Testis (tissue), 3 donors: Measurements from ENCODE around the gene BTBD19. TPM values are rescaled to one million over a fixed set of nuclear protein-coding genes. Genes with fewer than 3 reads are reported as not detected.

ENCODE experiments used
- DNase-seq: peaks from one replicate; pipeline ENCODE4 v3.0.0-alpha.2; 2019
- H3K27ac ChIP-seq, 2 donors: fragments of 200-600 bp; sonication (generic); one replicate each; pipeline ENCODE4 v1.5.1; 2019
- H3K27me3 ChIP-seq: fragments of 200-600 bp; sonication (generic); one replicate; pipeline ENCODE4 v1.5.1; 2019
- H3K36me3 ChIP-seq: fragments of 200-600 bp; sonication (generic); one replicate; pipeline ENCODE4 v1.5.1; 2017; ENCODE audit warnings: low read depth; ENCODE audit errors: missing control alignments
- H3K4me1 ChIP-seq: fragments of 200-600 bp; sonication (generic); one replicate; pipeline ENCODE4 v1.5.1; 2019
- H3K4me3 ChIP-seq, 2 donors: fragments of 200-600 bp; sonication (generic); one replicate each; pipeline ENCODE4 v1.5.1; 2017 to 2019
- H3K9me3 ChIP-seq: fragments of 200-600 bp; sonication (generic); one replicate; pipeline ENCODE4 v1.5.1; 2017
- POLR2A ChIP-seq: fragments of 450-650 bp; IDR thresholded peaks from one replicate; pipeline ENCODE4 v1.6.1; 2017; ENCODE audit warnings: antibody characterized with exemption, mild to moderate bottlenecking, moderate library complexity
- WGBS, 2 donors: methylation state at CpG; one replicate each; pipeline ENCODE4 v1.1.5; 2018; 5-methylcytosine and 5-hydroxymethylcytosine counted together
- intact Hi-C: fragments of 100-400 bp; cut with DNase I; formaldehyde crosslinking; loops from one replicate; pipeline ENCODE4 v1.15.1; 2023; ENCODE audit warnings: low total_unique reads
- polyA plus RNA-seq: library from polyadenylated mRNA; stranded (reverse); fragments of 350-450 nt; fragmentation: Illumina TruSeq; extraction: RNeasy Lipid Tissue Mini Kit (QIAGEN cat#74804); gene quantifications from one replicate; pipeline ENCODE4 v1.2.3, GENCODE V29; 2014; ENCODE audit warnings: low read depth, low replicate concordance; ENCODE audit not compliant: insufficient read depth
- total RNA-seq, 2 donors: library from RNA; depleted of rRNA; stranded (reverse); fragments of >200 nt; gene quantifications; one replicate each; pipeline ENCODE4 v1.2.3, GENCODE V29; 2016
- TF ChIP-seq, protein P1 (sequence below), 3 experiments: fragments of 450-650 bp in 2 of 3; fragments of 200-600 bp in 1 of 3; sonication (generic) in 1 of 3; IDR thresholded peaks; one replicate each; pipeline ENCODE4 v1.5.1; 2016 to 2019; ENCODE audit warnings: antibody characterized with exemption in 3 of 3, mild to moderate bottlenecking in 2 of 3, moderate library complexity in 1 of 3

The BTBD19 gene
- total and polyA plus RNA-seq, 3 donors from 2014 or later = 5.4 to 14.1 (median 10.2) TPM

DNA sequence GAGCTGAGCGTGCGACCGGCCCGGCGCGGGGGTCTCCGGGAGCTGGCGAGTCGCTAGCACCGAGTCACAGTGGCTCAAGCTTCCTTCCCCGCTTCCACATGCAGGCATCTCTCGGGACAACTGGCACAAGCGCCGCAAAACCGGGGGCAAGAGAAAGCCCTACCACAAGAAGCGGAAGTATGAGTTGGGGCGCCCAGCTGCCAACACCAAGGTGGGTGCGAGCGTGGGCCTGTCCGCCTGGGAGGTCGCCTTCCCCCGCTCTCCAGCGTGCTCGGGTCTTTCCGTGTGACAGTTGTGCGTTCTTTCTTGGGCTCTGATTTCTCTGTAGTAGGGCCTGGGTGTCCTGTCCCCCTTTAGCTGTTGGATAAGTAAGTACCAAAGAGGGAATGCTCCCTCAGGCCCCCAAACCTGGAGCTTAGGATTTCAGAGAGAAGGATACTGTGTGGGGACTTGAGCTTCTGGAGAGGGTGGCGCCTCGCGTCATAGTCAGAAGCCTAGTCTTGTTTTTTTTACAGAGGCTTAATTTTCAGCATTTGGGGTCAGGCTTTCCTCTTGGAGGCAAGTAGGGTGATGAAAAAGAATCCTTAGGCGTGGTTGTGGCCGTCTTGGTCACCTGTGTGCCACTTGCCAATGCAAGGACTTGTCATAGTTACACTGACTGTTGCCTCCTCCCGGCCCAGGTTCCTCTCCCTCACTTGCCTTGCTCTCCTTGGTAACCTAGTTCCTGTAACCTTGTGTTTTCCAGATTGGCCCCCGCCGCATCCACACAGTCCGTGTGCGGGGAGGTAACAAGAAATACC, 32.2 kb upstream of the BTBD19 start:
- H3K4me1 ChIP-seq = peaks cover 19% of the 10 kb centered on the region
- H3K4me3 ChIP-seq = peak overlapping the region; percentile 63 to 86
- no peaks in the 10 kb centered on the region for H3K27me3 ChIP-seq
- H3K27ac ChIP-seq = peak overlapping the region; percentile 83 to 93
- intact Hi-C loops = no loop called here
- DNase-seq = peak; percentile 32
- no peaks in the 10 kb centered on the region for H3K9me3 ChIP-seq
- TF ChIP-seq POLR2A = no peak
- TF ChIP-seq, protein P1, sequence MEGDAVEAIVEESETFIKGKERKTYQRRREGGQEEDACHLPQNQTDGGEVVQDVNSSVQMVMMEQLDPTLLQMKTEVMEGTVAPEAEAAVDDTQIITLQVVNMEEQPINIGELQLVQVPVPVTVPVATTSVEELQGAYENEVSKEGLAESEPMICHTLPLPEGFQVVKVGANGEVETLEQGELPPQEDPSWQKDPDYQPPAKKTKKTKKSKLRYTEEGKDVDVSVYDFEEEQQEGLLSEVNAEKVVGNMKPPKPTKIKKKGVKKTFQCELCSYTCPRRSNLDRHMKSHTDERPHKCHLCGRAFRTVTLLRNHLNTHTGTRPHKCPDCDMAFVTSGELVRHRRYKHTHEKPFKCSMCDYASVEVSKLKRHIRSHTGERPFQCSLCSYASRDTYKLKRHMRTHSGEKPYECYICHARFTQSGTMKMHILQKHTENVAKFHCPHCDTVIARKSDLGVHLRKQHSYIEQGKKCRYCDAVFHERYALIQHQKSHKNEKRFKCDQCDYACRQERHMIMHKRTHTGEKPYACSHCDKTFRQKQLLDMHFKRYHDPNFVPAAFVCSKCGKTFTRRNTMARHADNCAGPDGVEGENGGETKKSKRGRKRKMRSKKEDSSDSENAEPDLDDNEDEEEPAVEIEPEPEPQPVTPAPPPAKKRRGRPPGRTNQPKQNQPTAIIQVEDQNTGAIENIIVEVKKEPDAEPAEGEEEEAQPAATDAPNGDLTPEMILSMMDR (IDR thresholded peaks at IDR 0.05) = no peak
- WGBS, 2 donors = 3 to 4% methylated on average over 16 to 32 of the region's 36 CpGs
- H3K36me3 ChIP-seq = no peaks in the 10 kb centered on the region

DNA sequence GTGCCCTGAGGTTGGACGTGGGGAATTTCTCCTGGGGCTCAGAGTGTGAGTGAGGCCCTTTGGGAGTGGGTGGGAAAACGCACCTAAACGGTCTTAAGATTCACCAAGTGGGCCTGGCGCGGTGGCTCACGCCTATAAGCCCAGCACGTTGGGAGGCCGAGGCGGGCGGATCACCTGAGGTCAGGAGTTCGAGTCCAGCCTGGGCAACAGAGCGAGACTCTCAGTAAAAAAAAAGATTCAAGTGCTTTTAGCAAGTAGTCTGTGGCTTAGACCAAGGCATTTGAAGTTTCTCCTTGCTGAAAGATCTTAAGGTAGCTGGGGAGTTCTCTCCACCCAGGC, 31.6 kb upstream of the BTBD19 start:
- 19 to 38% methylated on average over 10 to 12 of the region's 12 CpGs for WGBS, 2 donors
- intact Hi-C loops = no loop called here

DNA sequence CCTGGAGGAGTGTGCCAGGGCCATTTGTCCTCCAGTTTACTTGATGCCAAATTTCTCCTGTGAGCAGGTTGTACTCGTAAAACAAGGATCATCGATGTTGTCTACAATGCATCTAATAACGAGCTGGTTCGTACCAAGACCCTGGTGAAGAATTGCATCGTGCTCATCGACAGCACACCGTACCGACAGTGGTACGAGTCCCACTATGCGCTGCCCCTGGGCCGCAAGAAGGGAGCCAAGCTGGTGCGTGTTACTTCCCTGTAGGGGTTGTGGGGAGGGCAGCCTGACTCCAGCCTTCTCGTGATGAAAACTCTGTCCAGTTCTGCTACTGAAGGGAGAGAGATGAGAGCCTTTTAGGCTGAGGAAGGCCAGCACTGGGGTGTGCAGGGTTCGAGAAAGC, 30.8 kb upstream of the BTBD19 start:
- Histone ChIP-seq H3K27ac (no peak overlapping the region), H3K36me3 (no peaks in the 10 kb centered on the region), H3K9me3 (no peaks in the 10 kb centered on the region), H3K4me1 (peaks cover 19% of the 10 kb centered on the region), H3K4me3 (no peak overlapping the region), H3K27me3 (no peaks in the 10 kb centered on the region)
- intact Hi-C loops = no loop called here
- WGBS, 2 donors = 78 to 80% methylated on average over 14 of the region's 14 CpGs
- TF ChIP-seq, protein P1 (IDR thresholded peaks at IDR 0.05) = no peak
- no peak for TF ChIP-seq POLR2A
- no peak for DNase-seq

More for the DNA sequence above, 31.6 kb upstream of the BTBD19 start:
- Histone ChIP-seq H3K27me3 (no peaks in the 10 kb centered on the region), H3K4me1 (peaks cover 19% of the 10 kb centered on the region), H3K36me3 (no peaks in the 10 kb centered on the region), H3K4me3 (peak overlapping the region in 1 of 2 donors; percentile 86), H3K9me3 (no peaks in the 10 kb centered on the region), H3K27ac (peak overlapping the region; percentile 83 to 93)
- no peak for TF ChIP-seq POLR2A
- TF ChIP-seq, protein P1 (IDR thresholded peaks at IDR 0.05) = no peak
- DNase-seq = no peak

DNA sequence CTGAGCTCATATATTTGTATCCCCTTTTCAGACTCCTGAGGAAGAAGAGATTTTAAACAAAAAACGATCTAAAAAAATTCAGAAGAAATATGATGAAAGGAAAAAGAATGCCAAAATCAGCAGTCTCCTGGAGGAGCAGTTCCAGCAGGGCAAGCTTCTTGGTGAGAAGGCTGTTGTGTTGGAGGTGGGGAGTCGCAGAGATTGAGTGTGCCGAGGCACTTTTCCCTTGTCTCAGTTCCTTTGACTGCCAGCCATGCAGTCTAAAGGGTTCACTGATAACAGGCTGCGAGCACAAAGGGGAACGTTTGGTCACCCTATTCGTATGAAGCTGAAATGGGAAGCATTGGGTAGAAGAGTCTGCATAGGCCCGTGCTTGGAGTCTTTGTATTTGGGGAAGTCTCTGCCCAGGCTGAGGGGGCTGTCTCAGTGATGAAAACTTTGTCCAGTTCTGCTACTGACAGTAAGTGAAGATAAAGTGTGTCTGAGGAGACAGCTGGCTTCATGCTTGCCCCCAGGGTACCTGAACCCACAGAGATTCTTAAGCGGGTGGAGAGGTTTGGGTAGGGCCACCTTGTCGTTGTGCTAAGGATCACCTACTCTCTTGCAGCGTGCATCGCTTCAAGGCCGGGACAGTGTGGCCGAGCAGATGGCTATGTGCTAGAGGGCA, 30.2 kb upstream of the BTBD19 start:
- TF ChIP-seq, protein P1 (IDR thresholded peaks at IDR 0.05) = no peak
- TF ChIP-seq POLR2A = no peak
- H3K9me3 ChIP-seq = no peaks in the 10 kb centered on the region
- H3K36me3 ChIP-seq = no peaks in the 10 kb centered on the region
- H3K4me3 ChIP-seq = no peak overlapping the region
- H3K27ac ChIP-seq = no peak overlapping the region
- 66 to 74% methylated on average over 13 of the region's 13 CpGs for WGBS, 2 donors
- no peak for DNase-seq
- intact Hi-C loops = no loop called here
- no peaks in the 10 kb centered on the region for H3K27me3 ChIP-seq
- peaks cover 19% of the 10 kb centered on the region for H3K4me1 ChIP-seq
